Thyroid gland (tissue), 4 donors: ENCODE results near the gene INMT.

Experiments
- POLR2A ChIP-seq, 2 donors: fragments of 450-650 bp; IDR thresholded peaks; one replicate each; pipeline ENCODE4 v1.6.1; 2017; ENCODE audit warnings: antibody characterized with exemption in 2 of 2, mild to moderate bottlenecking in 2 of 2, moderate library complexity in 1 of 2
- TF ChIP-seq, protein P1 (sequence below), 6 experiments: fragments of 200-600 bp in 3 of 6; fragments of 450-650 bp in 3 of 6; sonication (generic) in 3 of 6; IDR thresholded peaks; one replicate each; pipeline ENCODE4 v1.5.1; 2016 to 2019; ENCODE audit warnings: antibody characterized with exemption in 6 of 6, mild to moderate bottlenecking in 2 of 6, inconsistent platforms in 1 of 6, moderate library complexity in 1 of 6

DNA sequence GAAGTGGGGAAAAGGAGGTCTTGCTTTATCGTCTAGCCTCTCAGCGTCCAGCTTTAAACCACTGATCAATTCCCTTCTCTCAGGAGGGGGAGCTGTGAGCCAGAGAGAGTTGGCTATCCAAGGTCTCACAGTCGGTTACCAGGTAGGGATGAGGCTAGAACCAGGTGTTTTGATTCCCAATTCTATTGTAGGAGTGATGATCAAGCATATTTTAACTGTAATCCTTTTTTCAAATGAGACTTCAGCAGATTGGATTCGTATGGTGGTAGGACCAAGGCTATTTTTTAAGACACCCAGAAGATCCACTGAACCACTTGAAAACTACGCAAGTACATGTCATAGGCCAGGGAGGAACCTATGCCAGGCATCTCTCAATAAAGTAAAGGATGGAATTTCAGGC is 27.6 kb downstream of the INMT start:
- TF ChIP-seq, protein P1, sequence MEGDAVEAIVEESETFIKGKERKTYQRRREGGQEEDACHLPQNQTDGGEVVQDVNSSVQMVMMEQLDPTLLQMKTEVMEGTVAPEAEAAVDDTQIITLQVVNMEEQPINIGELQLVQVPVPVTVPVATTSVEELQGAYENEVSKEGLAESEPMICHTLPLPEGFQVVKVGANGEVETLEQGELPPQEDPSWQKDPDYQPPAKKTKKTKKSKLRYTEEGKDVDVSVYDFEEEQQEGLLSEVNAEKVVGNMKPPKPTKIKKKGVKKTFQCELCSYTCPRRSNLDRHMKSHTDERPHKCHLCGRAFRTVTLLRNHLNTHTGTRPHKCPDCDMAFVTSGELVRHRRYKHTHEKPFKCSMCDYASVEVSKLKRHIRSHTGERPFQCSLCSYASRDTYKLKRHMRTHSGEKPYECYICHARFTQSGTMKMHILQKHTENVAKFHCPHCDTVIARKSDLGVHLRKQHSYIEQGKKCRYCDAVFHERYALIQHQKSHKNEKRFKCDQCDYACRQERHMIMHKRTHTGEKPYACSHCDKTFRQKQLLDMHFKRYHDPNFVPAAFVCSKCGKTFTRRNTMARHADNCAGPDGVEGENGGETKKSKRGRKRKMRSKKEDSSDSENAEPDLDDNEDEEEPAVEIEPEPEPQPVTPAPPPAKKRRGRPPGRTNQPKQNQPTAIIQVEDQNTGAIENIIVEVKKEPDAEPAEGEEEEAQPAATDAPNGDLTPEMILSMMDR (IDR thresholded peaks at IDR 0.05): no peak
- TF ChIP-seq POLR2A (IDR thresholded peaks at IDR 0.05): no peak
